AG20443 (cell line): ENCODE data around the gene SLC9A6.
"Not testable (repeated sequence)": the region's sequence is repeated elsewhere in the genome, so short reads cannot be mapped to it uniquely, and the experiment has no call there.

Experiments used
- DNase-seq: peaks from one replicate; pipeline ENCODE4 v3.0.0; 2012; ENCODE audit warnings: low spot score, mixed read lengths

SLC9A6 gene

DNA sequence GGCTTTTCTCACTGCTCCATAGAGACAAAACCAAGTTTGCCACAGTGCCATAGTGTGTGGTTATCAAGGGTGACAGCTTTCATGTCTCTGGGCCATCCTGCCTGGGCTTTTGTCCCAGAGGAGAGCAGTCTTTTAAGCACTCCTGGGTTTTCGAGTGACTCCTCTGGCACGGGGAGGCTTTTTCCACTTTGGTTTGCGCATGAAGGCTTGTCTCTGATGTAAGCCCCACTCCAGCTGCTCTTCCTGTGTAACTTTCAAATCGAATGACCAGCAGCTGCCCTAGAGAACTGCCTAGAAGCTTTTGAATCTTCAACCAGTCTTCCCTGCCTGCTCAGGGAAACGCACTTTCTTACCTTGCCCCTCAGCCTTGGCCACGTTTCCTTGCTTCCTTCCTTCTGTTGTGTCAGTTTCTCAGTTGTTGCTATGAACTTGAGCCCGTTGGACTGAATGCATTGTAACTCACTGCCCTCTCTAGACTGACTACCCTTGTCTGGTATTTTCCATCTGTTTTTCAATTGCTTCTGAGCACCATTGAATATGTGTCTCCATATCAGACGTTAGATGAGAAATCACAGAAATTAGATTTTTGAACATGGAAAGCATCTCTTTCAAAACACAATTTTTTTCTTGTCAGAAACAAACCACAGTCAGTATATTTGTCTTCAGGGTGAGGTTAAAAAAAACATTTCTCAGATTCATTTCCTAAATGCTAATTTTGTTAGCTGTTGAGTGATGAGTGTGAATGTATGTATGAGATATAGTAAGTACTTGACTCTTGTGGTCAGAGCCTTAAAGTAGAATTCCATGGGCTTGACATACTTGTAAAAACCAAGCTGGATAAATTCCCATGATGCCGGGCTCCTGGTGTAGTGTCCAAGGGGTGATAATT lies 45.3 kb downstream of the SLC9A6 start:
- DNase-seq = peak; percentile 56

DNA sequence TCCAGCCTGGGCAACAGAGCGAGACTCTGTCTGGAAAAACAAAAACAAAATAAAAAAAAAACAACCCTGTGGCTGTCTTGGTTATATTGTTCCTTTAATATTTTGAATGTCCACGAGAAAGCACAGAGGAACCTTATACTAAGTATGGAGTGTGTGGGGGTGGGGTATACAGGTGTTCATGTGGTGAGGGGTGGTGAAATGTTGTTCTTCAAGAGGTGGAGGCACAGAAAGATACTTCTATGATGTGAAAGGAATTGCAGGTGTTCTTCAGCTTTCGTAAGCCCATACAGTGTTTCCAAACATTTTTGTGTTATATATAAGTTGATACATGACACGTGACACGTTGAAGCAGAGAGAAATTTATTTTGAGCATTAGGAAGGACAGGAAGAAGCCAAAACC lies 46.4 kb downstream of the SLC9A6 start:
- DNase-seq = no peak

DNA sequence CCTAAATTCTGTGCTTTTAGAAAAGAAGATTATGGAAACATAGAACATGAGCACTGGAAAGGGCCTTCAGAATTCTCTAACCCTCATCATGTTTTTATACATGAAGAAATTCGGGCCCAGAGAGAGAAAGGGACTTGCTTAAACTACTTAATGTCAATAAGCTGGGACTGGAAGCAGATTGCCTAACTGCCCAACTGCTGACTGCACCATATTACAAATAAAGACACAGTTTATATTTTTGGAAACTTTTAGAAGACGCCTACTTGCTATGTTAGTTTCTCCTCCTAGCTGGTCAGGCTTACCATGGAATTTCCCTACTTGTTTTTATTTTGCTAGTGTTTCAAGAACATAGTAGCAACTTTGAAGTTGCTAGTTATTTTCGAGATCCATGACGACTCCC lies 47.1 kb downstream of the SLC9A6 start:
- no peak for DNase-seq

DNA sequence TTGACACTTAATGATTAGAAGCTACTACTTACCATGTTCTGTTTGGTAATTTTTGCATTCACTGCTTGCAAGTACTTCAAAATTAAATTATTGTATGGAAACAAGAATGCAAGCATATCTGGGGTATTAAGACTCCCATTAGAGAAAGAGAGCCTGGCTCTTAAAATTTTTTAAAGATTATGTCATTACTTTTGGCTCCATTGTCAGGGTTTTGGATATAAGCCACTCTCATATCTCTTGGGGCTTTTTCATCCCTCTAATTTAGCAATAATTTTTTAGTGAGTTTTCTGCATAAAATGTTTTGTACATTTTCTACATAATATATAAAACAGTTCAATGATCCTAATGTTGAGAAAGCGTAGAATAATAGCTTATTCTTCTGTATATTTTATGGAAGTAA lies 49.4 kb downstream of the SLC9A6 start:
- DNase-seq = no peak

DNA sequence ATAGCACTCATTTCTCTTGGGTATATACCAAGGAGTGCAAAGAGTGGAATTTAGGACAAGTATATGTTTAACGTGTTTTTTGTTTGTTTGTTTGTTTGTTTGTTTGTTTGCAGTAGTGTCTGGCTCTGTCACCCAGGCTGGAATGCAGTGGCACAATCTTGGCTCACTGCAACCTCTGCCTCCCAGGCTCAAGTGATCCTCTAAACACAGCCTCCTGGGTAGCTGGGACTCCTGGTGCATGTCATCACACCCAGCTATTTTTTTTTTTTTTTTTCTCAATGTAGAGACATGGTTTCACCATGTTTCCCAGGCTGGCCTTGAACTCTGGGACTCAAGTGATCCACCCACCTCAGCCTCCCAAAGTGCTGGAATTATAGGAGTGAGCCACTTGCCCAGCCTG lies 50.4 kb downstream of the SLC9A6 start:
- DNase-seq = no peak

DNA sequence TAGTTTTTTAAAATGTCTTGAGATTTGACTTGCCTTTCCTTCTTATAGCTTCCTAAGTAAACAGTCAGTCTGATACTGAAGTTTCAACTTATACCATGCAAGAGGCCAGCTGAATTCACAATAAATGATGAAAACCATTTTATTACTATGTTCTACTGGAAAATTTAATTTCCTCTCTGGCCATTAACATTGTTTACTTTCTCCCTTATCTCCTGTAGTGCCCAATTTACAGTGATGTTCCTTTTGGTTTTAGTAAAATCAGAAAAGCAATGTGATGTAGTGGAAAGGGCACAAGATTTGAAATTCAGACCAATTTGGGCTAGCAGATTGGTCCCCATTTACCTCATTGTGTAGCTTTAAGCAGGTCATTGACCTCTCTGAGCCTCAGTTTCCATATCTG lies 54.2 kb downstream of the SLC9A6 start:
- no peak for DNase-seq

DNA sequence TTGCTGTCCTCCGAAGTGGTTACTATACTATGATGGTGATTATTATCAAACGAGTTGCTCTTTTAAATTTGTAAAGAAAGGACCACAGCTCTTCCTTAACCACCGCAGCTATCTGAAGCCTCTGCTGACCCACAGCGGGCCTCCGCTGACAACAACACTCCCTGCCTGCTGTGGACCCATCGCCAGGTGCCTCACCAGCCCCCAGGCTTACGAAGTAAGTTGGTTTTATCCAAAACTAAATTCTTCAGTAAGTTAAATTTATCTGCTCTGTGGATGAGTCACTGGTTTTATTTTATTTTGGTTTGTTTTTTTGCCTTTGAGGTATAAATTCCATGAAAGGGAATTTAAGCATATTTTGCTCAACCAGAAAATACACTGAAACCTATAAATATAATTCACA lies 54.7 kb downstream of the SLC9A6 start:
- DNase-seq = no peak

DNA sequence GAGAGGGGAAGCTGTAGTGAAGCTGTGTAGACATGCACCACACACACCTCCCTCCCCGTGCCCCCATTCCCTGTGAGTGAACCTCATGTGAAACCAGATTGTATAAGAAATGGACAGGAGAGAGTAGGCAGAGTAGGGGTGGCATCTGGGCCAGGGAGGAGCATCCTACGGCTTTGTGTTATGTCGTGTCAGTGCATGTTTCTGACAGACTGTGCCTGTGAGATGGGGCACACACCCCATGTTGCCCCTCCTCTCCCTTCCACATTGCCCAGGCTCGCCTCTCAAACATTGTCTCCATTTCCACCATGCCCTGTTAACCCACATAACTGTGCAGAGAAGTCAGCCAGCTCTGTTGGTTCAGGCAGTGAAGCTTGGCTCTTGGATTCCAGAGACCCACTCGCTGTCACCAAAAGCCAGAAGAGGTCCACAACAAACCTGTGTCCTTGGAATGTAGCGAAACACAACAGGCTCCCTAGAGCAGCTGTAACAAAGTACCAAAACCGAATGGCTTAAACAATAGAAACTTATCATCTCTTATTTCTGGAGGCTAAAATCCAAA lies 56.1 kb downstream of the SLC9A6 start:
- no peak for DNase-seq

DNA sequence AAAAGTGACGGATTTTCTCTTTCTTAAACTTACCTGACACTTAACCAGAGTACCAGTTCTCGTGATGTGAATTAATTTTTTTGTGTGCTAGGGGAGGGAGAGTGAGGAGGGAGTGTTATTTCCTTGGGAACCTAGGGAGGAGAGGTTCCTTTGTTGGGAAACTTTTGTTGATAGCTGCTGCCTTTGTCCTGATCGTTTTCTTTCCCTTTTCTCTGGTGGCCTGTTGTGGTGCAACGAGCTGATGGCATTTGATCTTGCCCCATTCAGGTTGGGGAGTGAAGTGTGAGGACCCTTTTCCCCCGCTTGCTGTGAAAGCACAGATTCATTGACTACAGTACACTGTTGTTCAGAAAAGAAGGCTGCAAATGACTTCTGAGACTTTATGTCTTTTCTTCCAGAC lies 59.8 kb downstream of the SLC9A6 start:
- DNase-seq = no peak

DNA sequence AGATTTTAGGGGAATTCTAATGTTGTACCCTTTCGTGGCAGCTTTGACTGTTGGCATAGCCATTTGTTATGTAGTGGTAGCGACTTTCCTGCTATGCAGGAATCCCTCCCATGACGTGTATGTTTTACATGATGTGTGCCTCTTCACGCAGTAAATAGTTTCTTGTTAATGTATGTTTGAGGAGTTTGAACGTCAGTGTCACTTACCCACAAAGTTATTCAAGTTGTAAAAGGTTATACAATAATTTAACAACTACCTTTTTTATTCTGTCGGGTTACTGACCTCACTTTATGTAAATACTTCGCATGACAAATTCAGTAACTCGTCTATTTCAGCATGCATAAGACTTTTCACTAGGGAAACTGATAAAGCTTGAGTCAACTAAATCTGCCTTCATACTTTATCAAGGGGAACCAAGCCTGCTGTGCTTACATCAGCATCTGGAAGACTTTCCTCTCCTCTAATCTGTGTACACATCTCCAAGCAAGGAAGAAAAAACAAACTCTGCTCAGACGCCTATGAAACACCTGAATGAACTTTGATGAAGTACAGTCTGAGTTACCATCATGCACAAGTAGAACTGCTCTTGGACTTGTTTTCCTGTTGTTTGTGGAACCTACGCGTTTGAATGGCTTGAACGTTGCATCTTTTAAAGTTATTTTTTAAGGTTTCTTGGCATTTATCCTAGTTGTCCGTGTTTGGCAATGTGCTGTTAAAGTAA lies 61.2 kb downstream of the SLC9A6 start:
- no peak for DNase-seq

DNA sequence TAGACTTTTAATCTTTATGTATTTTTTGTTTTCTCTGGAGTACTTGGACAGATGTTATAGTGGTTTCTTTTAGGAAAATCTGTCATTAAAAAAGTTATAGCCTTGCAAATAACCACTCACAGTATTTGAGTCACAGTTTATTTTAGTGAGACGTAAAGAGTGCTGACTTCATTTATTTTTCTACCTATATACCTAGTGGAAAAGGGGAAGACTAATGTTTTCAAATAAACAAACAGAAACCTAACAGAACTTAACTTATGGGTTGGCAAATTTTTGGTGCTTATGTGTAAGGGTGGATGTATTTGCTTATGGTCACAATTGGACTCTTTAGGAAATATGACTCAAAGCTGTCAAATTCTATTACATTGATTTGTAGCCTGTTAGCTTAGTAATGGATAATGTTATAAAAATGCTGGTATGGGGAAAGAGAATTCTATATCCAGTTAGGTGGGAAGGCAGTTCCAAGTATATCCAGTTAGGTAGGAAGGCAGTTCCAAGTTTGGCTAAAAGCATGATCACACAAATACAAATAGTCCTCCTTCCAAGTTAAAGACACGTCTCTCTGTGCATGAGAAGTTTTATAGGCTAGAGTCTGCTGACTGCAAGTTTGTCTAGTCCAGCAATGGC lies 61.9 kb downstream of the SLC9A6 start:
- no peak for DNase-seq

DNA sequence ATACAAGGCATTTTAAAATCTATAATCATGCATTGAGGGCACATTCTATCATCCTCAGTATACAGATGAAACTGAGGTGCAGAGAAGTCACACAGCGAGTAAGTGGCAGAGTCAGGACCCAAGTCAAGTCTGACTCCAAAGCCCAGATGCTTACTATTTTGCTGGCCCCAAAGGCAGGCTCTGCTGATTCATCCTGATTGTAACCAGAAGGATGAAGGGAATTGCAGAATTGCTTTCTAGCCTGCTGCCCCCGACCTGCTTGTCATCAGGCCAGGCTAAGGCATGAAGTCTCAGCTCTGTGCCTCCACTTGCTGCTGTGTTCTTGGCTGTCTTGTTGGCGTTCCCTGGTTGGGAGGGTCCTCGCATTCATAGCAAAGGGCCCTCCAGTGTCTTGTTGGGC lies 62.7 kb downstream of the SLC9A6 start:
- DNase-seq = peak; percentile 46

DNA sequence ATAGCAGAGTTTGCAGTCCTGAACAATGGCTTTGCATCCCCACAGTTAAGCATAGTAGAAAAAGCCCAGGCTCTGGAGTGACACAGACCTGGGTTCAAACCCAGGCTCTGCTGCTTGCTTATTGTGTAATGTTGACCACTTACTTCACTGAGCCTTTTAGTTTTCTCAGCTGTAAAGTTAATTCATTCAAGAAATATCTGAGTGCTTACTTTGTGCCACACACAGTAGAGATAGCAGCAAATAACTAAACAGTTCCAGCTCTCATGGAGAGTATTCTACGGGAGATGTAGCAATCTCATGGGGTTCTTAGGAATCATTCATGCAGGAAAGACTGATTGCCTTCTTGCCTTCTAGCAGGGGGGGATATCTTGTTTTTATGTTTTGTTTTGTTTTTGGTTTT lies 63.2 kb downstream of the SLC9A6 start:
- DNase-seq = no peak

DNA sequence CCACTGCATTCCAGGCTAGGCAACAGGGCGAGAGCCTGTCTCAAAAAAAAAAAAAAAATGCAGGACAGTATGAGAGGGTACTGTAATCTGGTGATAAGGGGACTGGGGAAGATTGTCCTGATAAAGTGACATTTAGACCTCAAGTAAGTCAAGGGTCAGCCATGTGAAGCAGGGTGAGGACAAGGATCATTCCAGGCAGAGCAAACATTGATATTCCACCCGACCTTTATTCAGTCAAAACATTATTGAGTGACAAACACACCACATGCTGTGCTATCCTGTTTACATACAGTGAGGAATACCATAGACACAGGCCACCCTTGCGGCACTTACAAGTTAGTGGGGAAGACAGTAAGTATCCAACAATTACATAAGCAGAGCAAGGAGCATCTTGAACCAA lies 64.4 kb downstream of the SLC9A6 start:
- DNase-seq = no peak

DNA sequence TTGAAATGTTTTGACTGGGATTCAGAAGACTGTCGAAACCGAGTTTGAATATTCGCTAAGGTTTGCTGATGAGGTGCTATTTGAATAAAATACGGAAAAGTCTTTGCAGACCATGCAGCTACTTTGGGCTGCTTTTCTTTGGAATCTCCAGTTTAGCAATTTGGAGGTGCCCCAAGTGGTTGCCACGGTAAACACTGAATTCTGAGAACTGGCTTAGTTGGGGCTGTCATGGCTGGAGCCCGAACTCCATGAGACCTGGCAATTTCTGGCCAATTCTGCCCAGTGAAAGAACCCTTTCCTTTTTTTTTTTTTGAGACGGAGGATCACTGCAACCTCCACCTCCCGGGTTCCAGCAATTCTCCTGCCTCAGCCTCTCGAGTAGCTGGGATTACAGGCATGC lies 65.6 kb downstream of the SLC9A6 start:
- DNase-seq = not testable (repeated sequence)

DNA sequence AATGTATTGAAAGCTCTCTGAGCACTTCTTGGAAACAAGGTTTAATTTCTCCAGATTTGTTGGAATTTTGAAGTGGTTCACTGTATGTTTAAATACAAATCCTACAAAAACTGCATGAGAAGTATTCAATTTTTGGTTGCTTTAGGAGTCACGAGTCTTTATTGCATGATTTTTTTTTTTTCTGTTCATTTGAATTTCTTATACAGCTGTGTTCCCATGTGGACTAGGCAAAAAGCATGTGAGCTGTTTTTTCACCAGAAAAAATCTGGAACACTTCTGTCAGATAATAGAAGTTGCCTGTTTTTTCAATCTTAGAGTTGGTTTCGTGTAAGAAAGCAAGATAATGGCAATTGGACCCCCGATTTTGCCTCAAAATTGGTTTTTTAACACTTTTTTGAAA lies 66.4 kb downstream of the SLC9A6 start:
- DNase-seq = no peak

DNA sequence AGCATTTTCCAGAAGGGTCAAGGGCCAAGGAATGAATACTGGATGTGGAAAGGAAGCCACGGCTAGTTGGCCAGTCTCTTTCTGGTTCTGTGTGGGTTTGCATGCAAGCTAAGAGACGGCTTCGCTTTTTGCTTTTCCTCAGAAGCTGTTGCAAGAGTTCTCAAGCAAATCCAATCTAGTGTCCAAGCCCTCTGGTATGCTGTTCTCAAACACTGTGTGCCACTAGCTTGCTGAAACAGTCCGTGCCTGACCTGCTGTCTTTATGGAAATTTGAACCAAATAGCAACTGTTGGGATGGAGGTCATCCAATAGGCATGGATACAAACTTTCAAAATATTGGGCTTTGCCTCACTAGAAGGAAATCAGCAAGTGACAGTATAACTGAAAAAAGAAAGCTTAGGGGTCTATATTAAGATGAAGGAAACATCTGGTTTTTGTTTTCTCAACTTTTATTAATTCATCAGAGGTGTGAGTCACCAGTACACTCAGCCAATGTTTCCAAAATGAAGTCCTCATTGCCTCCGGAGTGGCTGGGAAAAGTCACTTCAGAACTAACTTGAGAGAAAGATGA lies 70.5 kb downstream of the SLC9A6 start:
- DNase-seq = peak; percentile 62

DNA sequence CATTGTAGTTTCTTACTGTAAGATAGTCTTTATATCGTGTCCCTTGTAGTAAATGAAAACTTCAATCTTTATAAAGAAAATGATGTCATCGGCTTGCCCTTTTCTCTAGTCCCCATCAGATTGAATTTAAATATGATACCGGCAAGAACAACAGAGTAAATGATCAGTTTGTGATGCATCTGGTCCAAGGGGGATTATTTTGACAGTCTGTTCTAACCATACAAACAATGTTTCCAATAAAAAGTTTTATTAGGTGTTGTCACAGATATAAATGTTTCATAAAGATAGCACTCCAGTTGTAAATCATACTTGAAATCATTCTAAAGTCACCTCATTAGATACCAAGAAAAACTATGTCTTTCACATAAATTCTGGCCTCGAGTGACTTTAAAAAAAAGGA lies 72.3 kb downstream of the SLC9A6 start:
- DNase-seq = no peak

DNA sequence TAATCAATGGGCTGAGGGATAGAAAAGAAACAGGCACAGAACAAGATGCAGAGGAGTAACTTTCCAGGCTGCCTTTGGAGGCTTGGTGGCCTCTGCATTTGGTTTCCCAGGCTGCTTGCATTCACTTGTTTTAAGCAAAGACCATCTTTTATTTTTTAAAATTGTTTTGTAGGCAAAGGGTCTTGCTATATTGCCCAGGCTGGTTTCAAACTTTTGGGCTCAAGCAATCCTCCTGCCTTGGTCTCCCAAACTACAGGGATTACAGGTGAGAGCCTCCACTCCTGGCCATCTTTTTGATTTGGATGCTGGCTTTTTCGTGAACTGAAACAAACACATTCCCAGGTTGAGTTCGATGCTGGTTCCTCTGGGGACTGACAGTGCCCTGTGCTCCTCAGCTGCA lies 74.1 kb downstream of the SLC9A6 start:
- DNase-seq = no peak

DNA sequence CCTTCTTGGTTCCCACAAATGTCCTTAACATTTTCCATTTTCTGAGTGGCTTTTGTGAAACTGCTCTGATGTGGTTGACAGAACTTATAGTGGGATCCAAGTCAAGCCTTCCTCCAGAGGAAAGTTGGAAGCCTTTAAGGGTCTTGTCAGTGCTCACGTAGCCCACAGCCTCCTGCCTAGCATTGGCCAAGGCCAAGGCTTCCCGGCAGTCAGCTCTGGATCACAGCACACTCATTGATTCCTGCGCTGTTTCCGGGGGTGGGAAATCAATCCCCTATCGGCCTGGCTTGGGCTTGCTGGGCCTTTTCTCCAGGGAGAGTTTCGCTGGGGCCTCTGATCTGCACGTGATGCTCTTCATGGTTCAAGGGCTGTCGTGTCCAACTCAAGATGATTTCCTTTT lies 76.1 kb downstream of the SLC9A6 start:
- no peak for DNase-seq

DNA sequence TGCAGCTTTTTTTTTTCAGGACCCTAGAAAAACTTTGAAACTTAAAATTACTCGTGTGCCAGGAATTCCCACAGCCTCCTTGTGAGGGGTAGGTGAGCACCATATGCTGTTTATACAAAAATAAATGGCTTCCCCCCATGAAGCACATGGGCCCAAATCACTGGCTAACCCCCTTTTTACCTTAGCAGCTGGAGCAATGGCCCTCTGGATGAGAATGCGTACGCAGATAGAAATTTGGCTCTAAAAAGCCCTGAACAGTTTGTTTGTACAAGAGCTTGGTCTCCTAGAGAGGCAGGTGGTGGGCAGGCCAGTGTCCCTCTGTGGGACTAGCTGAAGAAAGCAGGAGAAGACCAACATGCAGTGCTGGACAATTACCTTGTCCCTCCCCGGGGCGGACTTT lies 76.5 kb downstream of the SLC9A6 start:
- no peak for DNase-seq

DNA sequence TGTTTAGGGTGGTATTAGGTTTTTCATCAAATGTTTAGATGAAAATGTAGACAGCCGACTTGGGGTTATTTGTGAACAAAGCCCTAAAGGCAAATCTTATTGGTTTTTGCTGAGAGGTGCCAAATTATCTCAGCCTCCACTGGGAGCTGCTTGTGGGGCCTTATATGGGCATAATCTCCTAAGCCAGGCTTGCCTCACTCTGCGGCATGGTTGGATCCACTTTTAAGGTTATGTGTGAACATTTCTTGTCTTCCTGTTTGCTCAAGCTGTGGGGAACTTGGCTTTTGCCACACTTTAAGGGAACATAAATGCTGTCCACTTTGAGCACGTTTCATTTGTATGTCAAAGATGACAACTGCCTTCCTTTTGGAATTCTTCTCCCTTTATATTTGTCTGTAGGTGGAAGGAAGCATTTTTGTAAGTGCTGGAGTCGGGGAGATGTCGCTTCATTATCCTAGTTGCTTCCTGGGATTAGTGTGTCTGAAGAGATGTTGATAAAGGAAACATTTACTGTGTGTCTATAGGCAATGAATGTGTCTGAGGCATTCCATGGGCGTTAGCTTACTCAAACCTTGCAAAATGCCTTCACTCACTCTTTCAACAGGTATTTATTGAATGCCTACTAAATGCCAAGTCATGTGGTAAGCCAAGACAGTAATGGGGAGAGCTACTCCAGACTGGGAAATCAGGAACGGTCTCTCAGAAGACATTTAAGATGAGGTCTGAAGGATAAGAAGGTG lies 78.3 kb downstream of the SLC9A6 start:
- DNase-seq = no peak
